ENCODE measurements around the gene MCM6. TPM values are rescaled to one million over a fixed set of nuclear protein-coding genes. Genes with fewer than 3 reads are reported as not detected.

MCM6 gene
- polyA plus RNA-seq, 1 of the 3 experiments (the other 2 are of a cell fraction): 18.4 TPM

- no peaks in the 10 kb centered on the region for H3K9me2 ChIP-seq
- H3K27me3 ChIP-seq (ENCODE audit: insufficient read depth): no peaks in the 10 kb centered on the region
- ChIA-PET CTCF (interaction anchor here (4.5 kb wide), 1 partner anchor 22 kb away, joined by 25 read pairs; no protein-coding TSS in a partner anchor), POLR2A (no interaction called here)
- TF ChIP-seq RAD21 (IDR thresholded peaks at IDR 0.05; ENCODE audit: low read length) (peak; percentile 28; the same call in 1 of the 2 replicates), ELF1 (IDR thresholded peaks at IDR 0.05) (no peak), SMC3 (IDR thresholded peaks at IDR 0.05; ENCODE audit: low read depth, low read length) (peak; percentile 37; the same call in 1 of the 2 replicates), CTCF (IDR thresholded peaks at IDR 0.05) (peak; percentile 42)
- no peak overlapping the region; the same call in 1 of the 2 replicates for H3K4me2 ChIP-seq
- H3F3A ChIP-seq (replicated peaks; ENCODE audit: insufficient read depth): no peaks in the 10 kb centered on the region
- no peak overlapping the region for H3K27ac ChIP-seq (ENCODE audit: low read depth in 2 of 2, low read length in 1 of 2)
- no peak overlapping the region for H3K4me3 ChIP-seq (ENCODE audit: low read depth in 2 of 2, low read length in 1 of 2)
- H3K4me1 ChIP-seq (ENCODE audit: control insufficient read depth in 1 of 2, insufficient read depth in 2 of 2, low read depth in 1 of 2, low read length in 1 of 2): peaks cover 0 to 4% of the 10 kb centered on the region in 2 experiments; a peak in 1 of 4 replicates
- H2AFZ ChIP-seq (ENCODE audit: low read depth): no peak overlapping the region
- H3K36me3 ChIP-seq (replicated peaks in 1 of 2; ENCODE audit: control insufficient read depth in 1 of 2, insufficient read depth in 2 of 2, low read length in 1 of 2): no peaks in the 10 kb centered on the region
- DNase-seq: no peak
- H3K9ac ChIP-seq: no peak overlapping the region
- 61% methylated on average over 8 of the region's 8 CpGs for whole genome bisulfite sequencing (ENCODE audit: low lambda C conversion rate)
- no peaks in the 10 kb centered on the region for H3K79me2 ChIP-seq (ENCODE audit: insufficient read depth)
- H3K9me3 ChIP-seq: no peaks in the 10 kb centered on the region
- H4K20me1 ChIP-seq (ENCODE audit: insufficient read depth): no peaks in the 10 kb centered on the region
Measured at GRCh38 chr2:135818937-135819610, 57.2 kb downstream of the MCM6 start.

- POLR2A ChIA-PET: no interaction called here
- WGBS (ENCODE audit: low lambda C conversion rate): 41% methylated on average over 4 of the region's 4 CpGs
- Histone ChIP-seq H3K27me3 (ENCODE audit: insufficient read depth) (no peaks in the 10 kb centered on the region), H3K9me3 (no peaks in the 10 kb centered on the region), H3K36me3 (replicated peaks in 1 of 2; ENCODE audit: control insufficient read depth in 1 of 2, insufficient read depth in 2 of 2, low read length in 1 of 2) (no peaks in the 10 kb centered on the region), H3K4me1 (ENCODE audit: control insufficient read depth in 1 of 2, insufficient read depth in 2 of 2, low read depth in 1 of 2, low read length in 1 of 2) (peaks cover 0 to 4% of the 10 kb centered on the region in 2 experiments; a peak in 1 of 4 replicates), H3K27ac (ENCODE audit: low read depth in 2 of 2, low read length in 1 of 2) (no peak overlapping the region), H3K9me2 (no peaks in the 10 kb centered on the region), H2AFZ (ENCODE audit: low read depth) (no peak overlapping the region), H3K4me2 (no peak overlapping the region), H3K9ac (no peak overlapping the region), H3F3A (replicated peaks; ENCODE audit: insufficient read depth) (no peaks in the 10 kb centered on the region), H3K4me3 (ENCODE audit: low read depth in 2 of 2, low read length in 1 of 2) (no peak overlapping the region), H3K79me2 (ENCODE audit: insufficient read depth) (no peaks in the 10 kb centered on the region), H4K20me1 (ENCODE audit: insufficient read depth) (no peaks in the 10 kb centered on the region)
- no peak for DNase-seq
- TF ChIP-seq CHD2 (IDR thresholded peaks at IDR 0.05; ENCODE audit: low read length, partially characterized antibody): no peak
- CTCF ChIA-PET: interaction anchor here (4.5 kb wide), 1 partner anchor 20 kb away, joined by 25 read pairs; no protein-coding TSS in a partner anchor
Measured at GRCh38 chr2:135817951-135818350, 58.3 kb downstream of the MCM6 start.

GRCh38 chr2:135817466-135817865, 58.8 kb downstream of the MCM6 start:
- WGBS (ENCODE audit: low lambda C conversion rate): 80% methylated on average over 15 of the region's 18 CpGs
- Histone ChIP-seq H3K79me2 (ENCODE audit: insufficient read depth) (no peaks in the 10 kb centered on the region), H3K4me3 (ENCODE audit: low read depth in 2 of 2, low read length in 1 of 2) (no peak overlapping the region), H3K9ac (no peak overlapping the region), H3K9me2 (no peaks in the 10 kb centered on the region), H3K27me3 (ENCODE audit: insufficient read depth) (no peaks in the 10 kb centered on the region), H3K9me3 (no peaks in the 10 kb centered on the region), H3K4me2 (no peak overlapping the region), H3K4me1 (ENCODE audit: control insufficient read depth in 1 of 2, insufficient read depth in 2 of 2, low read depth in 1 of 2, low read length in 1 of 2) (peaks cover 0 to 4% of the 10 kb centered on the region in 2 experiments; a peak in 1 of 4 replicates), H4K20me1 (ENCODE audit: insufficient read depth) (no peaks in the 10 kb centered on the region), H3K27ac (ENCODE audit: low read depth in 2 of 2, low read length in 1 of 2) (no peak overlapping the region), H3K36me3 (replicated peaks in 1 of 2; ENCODE audit: control insufficient read depth in 1 of 2, insufficient read depth in 2 of 2, low read length in 1 of 2) (no peaks in the 10 kb centered on the region), H2AFZ (ENCODE audit: low read depth) (no peak overlapping the region), H3F3A (replicated peaks; ENCODE audit: insufficient read depth) (no peaks in the 10 kb centered on the region)
- no peak for DNase-seq
- ChIA-PET CTCF (interaction anchor here (0.9 to 4.5 kb wide), 2 partner anchors 20 to 542 kb away, joined by 3 to 25 read pairs; no protein-coding TSS in a partner anchor), POLR2A (no interaction called here)
- TF ChIP-seq RCOR1 (IDR thresholded peaks at IDR 0.05; ENCODE audit: low read length) (no peak), ELF1 (IDR thresholded peaks at IDR 0.05) (no peak), TEAD4 (IDR thresholded peaks at IDR 0.05; ENCODE audit: borderline replicate concordance, insufficient read depth) (no peak), IRF3 (IDR thresholded peaks at IDR 0.05; ENCODE audit: low read depth, low read length) (no peak), RXRA (IDR thresholded peaks at IDR 0.05; ENCODE audit: borderline replicate concordance, low read depth) (no peak), TAF1 (IDR thresholded peaks at IDR 0.05; ENCODE audit: borderline replicate concordance, low read depth, low read length) (no peak), EP300 (IDR thresholded peaks at IDR 0.05; ENCODE audit: borderline replicate concordance in 1 of 2, low read depth in 1 of 2, low read length in 1 of 2) (no peak), FOXJ3 (CRISPR knock-in tag; IDR thresholded peaks at IDR 0.05) (no peak), FOSL2 (IDR thresholded peaks at IDR 0.05; ENCODE audit: borderline replicate concordance, low read depth) (no peak), MXI1 (IDR thresholded peaks at IDR 0.05; ENCODE audit: low read depth, low read length) (no peak), RFX5 (IDR thresholded peaks at IDR 0.05; ENCODE audit: low read length) (no peak), SIN3A (IDR thresholded peaks at IDR 0.05; ENCODE audit: borderline replicate concordance, low read depth, low read length) (no peak), GABPA (IDR thresholded peaks at IDR 0.05; ENCODE audit: low read depth) (no peak), CHD2 (IDR thresholded peaks at IDR 0.05; ENCODE audit: low read length, partially characterized antibody) (no peak)
